T47D (cell line): ENCODE data around the gene ENTPD1.
A peak's percentile ranks its signal among the peaks of the same experiment; 100 is the strongest.
"Not testable (repeated sequence)": the region's sequence is repeated elsewhere in the genome, so short reads cannot be mapped to it uniquely, and the experiment has no call there.

Source experiments
- DNase-seq, 2 experiments: peaks; one replicate each; pipeline versions ENCODE4 v3.0.0 to v3.0.0-alpha.2; 2011 to 2012; ENCODE audit warnings: low read depth in 1 of 2, low spot score in 1 of 2
- JUND ChIP-seq: IDR thresholded peaks from 2 replicates; pipeline ENCODE4 v1.6.1; 2012; ENCODE audit warnings: low read depth
- in situ Hi-C: cut with HindIII; loops from 2 replicates; pipeline ENCODE4 v1.10.0; 2016; ENCODE audit warnings: low sequenced_read_pairs, low pct_unique_long_range_greater_than_20kb

The ENTPD1 gene

DNA sequence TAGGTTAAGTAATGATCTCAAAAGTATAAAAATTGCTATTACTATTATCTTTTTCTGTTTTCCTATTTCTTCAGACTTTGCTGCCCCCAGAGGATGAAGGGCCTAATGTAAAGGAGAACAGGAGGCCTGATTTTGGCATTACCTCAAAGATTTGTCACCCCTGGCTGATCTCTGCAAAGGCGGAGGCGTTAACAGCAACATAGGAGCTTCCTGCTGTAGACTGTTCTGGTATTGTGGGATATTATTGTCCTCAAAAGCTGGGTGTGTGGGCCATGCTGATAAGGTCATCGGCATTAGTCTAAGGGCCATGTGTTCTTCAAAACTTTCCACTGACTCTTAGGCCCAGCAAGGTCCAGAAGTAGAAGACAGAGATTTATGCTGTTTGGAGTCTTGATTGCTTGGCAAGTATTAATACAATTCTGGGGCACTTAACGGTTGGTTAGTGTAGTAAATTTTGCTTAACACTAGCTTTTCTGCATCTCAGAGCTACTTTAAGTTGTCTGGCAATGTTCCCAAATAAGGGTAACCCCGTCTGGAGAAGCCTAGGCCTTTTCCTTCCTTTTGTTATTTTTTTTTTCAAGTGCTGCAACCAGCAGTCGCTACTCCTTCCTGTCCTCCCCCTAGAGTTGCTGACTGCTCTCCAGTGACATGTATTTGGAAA is 14.0 kb upstream of the ENTPD1 start:
- no peak for DNase-seq
- TF ChIP-seq JUND = no peak
- in situ Hi-C loops = no loop called here

DNA sequence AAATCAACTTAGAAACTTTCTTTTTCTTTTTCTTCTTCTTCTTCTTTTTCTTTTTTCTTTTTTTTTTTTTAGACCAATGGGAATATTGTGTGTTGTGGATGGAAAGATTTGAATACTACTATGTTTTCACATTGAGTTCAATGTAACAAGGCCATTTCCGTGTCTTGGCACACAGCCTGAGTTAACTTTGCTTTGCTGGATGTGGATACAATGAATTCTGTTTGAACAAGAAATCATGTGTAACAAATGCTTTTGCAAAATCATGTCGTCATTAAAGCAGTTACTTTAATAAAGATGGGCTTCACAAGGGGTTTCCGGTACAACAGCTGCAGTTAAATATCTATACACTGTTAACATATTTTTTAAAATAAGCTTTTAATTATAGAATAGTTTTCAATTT is 13.5 kb upstream of the ENTPD1 start:
- no peak for TF ChIP-seq JUND
- in situ Hi-C loops = no loop called here
- peak; percentile 19 to 74 for DNase-seq

DNA sequence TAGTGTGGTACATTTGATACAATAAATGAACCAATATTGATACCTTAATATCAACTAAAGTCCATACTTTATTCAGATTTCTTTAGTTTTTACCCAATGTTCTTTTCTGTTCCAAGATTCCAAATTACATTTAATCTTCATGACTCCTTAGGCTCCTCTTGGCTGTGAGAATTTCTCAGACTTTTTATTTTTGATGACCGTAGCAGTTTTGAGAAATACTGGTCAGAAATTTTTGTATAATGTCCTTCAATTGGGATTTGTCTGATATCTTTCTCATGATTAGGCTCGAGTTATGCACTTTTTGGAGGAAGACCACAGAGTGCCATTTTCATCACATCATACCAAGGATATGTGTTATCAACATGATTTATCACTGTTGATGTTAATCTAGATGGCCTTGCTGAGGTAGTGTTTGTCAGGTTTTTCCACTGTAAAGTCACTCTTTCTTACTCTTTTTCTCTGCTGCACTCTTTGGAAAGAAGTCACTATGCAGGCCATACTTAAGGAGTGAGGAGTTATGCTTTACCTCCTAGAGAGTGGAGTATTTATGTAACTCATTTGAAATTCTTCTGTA is 12.9 kb upstream of the ENTPD1 start:
- no peak for TF ChIP-seq JUND
- in situ Hi-C loops = no loop called here
- DNase-seq = no peak

DNA sequence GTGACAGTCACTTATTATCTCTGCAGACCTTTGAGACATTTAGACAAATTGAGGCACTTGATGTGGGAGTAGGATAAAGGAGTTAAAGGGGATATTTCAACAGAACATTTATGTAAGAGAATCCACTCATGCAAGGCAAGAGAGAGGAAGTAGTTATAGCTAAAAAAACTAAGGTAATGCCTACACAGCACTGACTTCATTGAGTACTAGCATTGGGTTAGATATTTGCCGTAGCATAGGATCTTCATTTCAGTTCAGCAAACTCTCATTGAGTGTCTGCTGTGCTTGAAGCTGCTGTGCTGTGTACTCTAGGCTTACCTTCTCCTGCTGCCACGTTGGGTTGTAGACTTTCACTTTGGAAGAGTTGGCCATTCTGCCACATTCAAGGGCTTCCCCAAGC is 10.5 kb upstream of the ENTPD1 start:
- in situ Hi-C loops = no loop called here
- TF ChIP-seq JUND = no peak
- no peak for DNase-seq

DNA sequence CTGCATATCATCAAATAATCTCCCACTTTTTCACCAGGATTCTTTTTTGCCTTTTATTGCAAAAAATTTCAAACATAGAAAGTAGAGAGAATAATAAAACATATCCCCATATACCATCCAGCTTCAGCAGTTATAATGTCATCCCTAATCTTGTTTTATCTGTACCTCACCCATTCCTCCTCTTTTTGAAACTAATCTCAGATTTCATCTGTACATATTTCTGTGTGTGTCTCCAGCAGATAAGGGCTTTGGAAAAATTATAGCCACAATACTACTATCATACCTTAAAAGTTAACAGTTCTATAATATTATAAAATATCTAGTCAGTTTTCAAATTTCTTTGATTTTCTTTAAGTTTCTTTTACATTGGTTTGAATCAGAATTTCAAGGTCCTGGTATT is 7.6 kb upstream of the ENTPD1 start:
- in situ Hi-C loops = no loop called here
- no peak for DNase-seq
- TF ChIP-seq JUND = no peak

DNA sequence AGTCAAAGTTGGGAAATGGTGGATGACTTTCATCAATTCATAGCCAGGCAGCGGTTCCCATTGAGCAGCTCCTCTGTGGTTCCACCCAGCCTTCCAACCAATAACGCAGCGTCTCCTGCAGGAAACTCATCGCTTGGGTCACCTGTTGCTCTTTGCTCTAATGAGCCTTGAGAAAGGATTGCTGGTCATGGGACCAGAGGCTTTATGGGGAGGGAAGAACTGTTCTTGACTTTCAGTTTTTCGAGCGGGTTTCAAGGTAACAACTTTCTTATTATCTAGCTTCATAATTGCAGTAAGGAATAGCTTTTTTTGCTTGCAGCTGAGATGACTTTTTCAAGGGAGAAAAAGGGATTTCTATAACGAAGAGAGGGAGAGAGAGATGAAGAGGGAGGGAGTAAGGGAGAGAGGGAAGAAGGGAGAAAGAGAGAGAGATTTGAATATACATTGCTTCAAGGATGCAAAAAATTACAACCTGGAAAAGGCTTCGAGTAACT is 405 bp upstream of the ENTPD1 start:
- in situ Hi-C loops = no loop called here
- no peak for TF ChIP-seq JUND
- peak; percentile 40 to 86 for DNase-seq

DNA sequence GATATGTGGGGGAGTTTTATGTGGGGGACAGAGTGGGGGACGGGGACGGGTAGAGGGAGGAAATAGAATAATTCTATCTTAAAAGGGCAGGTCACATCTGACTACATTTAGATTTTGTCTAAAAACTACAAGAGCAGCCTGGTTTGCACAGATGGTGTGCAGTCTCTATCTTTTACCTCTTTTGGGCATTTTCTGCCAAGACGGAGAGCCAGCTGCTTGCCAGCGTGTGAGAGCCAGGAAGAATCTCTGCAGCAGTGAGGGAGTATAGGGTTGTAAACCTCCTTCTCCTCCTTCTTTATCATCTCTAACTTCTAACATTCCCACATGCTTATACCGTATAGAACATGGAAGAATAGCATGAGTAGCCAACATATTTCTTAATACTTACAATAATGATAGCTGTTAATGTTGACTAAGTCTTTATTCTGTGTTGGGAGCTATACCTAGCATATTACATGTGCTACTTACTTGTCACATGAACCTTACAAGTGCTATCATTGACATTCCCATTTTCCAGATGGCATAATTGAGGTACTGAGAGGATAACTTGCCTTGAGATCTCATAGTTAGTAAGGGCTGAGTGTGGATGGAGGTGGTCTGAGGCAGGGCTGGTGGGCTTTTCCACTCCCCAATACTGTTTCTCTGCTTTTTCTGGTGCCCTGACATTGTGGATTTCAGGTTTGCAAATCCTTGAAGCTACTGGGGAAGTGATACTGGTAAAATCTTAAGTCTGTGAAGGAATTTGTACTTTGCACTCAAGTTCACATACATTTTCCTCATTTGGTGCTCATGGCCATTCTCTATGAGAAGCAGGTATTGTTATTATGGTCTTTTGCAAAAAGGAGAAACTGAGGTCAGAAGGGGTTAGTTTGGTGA is 1.1 kb downstream of the ENTPD1 start:
- in situ Hi-C loops = no loop called here
- no peak for DNase-seq
- no peak for TF ChIP-seq JUND

DNA sequence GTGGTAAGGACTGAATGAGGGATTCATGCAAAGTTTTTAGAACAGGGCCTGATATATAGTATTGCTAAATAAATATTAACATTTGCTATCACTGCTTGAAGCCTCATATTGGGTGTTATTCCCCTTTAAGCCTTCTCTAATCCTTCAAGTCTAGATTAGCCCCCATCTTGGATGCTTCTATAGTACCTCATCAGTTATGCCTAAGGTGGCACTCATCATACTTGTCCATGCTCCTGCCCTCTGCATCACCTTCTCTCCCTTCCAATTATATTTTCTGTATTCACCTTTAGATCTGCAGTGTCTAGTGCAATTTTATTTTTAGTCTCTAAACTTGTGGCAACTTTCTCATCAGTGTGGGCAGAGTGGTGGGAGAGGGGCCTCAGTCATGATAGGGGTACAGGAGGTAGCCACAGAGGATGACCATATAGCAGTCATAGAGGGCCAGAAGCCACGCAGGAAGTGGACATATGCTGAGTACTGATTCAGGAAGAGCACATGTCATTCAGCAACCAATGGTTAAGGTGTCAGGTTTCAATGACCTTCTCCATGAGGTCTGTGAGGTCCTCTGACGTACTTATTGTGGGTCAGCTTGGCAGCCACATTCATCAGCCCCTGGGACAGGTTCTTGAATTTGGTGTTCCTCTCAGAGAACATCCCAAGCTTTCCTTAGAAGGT is 2.5 kb downstream of the ENTPD1 start:
- in situ Hi-C loops = no loop called here
- peak in 1 of 2 experiments; percentile 25 for DNase-seq

DNA sequence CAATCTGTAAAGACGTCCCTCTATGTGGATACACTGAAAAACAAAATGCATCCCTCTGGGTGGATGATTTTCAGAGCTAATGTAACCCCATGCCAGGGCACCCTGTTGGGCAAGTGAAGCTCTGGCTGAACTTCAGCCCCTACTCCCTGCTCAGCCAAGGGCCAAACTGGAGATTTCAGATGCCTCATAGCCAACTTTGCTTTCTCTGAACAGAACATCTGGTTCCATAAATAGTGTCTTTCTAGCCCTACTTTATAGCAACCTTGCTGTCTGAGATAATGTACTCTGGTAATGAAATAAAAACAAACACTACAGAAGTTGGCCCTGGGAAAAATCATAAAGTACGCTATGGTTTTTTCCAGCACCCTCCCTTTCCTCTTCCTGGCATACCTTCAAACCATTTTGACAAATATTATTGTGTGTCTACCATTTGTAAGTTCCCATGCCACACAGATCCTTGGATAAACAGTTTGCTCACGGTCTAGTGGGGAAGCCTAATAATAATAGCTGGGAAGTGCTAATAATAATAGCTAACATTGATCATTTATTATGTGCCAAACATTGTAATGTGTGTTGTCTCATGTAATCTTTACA is 3.4 kb downstream of the ENTPD1 start:
- no peak for TF ChIP-seq JUND
- DNase-seq = no peak
- in situ Hi-C loops = no loop called here

More for the DNA sequence above, 2.5 kb downstream of the ENTPD1 start:
- TF ChIP-seq JUND = no peak

DNA sequence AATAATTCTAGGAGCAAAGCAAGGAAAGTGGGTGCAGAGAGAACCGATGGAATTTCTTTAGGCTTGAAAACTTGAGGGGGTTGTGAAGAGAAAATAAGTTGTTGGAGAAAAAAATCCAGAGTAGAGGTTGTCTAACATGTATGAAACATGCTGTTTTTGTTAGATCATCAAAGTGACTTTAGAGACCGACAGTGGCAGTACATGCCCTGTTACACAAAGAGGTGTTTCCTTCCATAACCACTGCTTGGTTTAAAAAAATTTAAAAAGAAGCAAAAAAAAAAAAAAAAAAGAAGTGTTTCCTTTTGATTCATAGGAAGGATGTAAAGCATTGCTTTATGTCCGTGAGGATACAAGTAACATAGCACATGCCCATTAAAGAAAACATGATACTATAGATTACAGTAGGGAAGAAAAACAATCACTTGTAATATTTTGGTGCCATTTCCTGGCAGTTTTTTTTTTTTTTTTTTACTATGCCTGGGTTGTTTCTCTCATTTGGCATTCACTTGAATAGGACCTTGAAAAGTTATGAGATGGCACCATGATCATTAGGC is 6.1 kb downstream of the ENTPD1 start:
- in situ Hi-C loops = no loop called here
- no peak for DNase-seq
- no peak for TF ChIP-seq JUND

DNA sequence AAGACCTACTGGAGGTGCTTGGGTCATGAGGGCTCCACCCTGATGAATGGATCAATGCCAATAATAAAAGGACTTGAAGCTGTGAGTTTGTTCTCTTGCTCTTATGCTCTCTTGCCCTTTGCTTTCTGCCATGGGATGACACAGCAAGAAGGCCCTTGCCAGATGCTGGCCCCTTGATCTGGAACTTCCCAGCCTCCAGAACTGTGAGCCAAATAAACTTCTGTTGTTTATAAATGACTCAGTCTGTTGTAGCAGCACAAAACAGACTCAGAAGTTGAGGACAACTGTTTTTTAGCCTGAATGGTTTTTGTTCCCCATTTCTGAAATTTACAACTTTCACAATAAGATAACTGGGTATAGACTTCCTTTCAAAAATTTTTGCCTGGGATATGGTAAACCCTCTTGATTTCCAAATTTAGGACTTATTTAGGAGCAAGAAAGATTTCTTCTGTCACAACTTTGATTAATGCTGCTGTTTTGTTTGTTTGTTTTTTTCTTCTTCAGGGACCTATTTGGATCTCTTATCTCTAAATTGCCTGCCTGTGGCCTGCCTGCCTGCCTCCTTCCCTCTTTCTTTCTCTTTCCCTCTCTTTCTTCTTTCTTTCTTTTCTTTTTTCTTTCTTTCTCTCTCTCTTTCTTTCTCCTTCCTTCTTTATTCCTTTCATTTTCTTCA is 12.1 kb downstream of the ENTPD1 start:
- no peak for TF ChIP-seq JUND
- DNase-seq = no peak
- in situ Hi-C loops = no loop called here

DNA sequence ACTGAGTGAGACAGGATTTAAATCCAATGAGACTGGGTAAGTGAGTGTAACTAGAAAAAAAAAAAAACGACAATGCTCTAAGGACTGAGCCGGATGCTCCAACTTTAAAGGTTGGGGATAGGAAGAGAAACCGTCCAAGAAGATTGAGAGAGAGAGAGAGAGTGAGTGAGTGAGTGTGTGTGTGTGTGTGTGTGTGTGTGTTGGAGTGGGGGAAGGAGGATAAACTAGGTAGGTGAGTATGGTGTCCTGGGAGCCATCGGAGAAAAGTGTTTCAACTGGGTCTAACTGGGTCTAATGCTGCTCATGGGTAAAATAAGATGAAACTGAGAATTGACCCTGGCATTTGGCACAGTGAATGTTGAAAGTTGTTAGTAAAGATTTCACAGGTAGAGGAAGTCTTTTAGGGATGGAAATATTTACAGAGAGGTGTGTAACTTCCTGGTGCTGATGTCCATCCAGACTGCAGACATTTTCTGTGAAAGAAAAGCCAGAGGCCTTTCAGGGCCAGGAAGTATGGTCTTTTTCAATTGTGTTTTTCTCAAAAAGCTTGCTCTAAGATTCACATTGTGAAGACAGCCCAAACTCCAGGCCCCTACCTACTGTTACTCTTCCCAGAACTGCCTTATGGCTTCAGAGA is 14.2 kb downstream of the ENTPD1 start:
- TF ChIP-seq JUND = no peak
- no peak for DNase-seq
- in situ Hi-C loops = no loop called here

DNA sequence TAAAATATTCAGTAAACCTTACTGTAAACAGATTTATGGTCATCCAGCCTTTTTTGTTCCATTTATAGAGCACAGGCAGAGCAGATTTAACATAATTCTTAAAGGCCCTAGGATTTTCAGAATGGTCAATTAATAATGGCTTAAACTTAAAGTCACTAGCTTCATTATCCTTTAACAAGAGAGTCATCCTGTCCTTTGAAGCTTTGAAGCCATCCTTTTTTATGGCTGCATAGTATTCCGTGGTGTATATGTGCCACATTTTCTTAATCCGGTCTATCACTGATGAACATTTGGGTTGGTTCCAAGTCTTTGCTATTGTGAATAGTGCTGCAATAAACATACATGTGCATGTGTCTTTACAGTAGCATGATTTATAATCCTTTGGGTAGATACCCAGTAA is 17.5 kb downstream of the ENTPD1 start:
- in situ Hi-C loops, DNase-seq: not testable (repeated sequence)

DNA sequence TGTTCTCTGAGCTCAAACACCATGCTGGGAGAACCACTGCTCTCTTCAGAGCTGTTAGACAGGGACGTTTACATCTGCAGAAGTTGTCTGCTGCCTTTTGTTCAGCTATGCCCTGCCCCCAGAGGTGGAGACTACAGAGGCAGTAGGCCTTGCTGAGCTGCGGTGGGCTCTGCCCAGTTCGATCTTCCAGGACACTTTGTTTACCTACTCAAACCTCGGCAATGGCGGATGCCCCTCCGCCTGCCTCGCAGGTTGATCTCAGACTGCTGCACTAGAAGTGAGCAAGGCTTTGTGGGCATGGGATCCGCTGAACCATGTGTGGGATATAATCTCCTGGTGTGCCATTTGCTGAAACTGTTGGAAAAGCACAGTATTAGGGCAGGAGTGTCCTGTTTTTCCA is 21.7 kb downstream of the ENTPD1 start:
- in situ Hi-C loops, DNase-seq: not testable (repeated sequence)
